Esophagus squamous epithelium (tissue), 5 donors: ENCODE data around the gene TBRG4. TPM values are rescaled to one million over a fixed set of nuclear protein-coding genes. Genes with fewer than 3 reads are reported as not detected.

Experiments used
- DNase-seq: peaks from one replicate; lab custom pipeline; 2025; lab: John Stamatoyannopoulos, UW
- H3K27ac ChIP-seq, 4 donors: fragments of 200-600 bp; sonication (generic); one replicate each; pipeline ENCODE4 v1.5.1; 2016 to 2019; ENCODE audit warnings: mild to moderate bottlenecking in 1 of 4
- H3K27me3 ChIP-seq, 4 donors: fragments of 200-600 bp; sonication (generic); 1 replicate in 3 of 4; 2 replicates in 1 of 4; pipeline versions ENCODE4 v1.5.1 to v1.6.0; 2017 to 2021; ENCODE audit warnings: antibody characterized with exemption in 1 of 4
- H3K36me3 ChIP-seq, 3 donors: fragments of 200-600 bp; sonication (generic); one replicate each; pipeline ENCODE4 v1.5.1; 2016 to 2019
- H3K4me1 ChIP-seq, 3 donors: fragments of 200-600 bp; sonication (generic); one replicate each; pipeline ENCODE4 v1.5.1; 2017 to 2019
- H3K4me3 ChIP-seq, 4 donors: fragments of 200-600 bp; sonication (generic); 1 replicate in 3 of 4; 2 replicates in 1 of 4; pipeline ENCODE4 v1.5.1; 2016 to 2019; ENCODE audit warnings: mild to moderate bottlenecking in 2 of 4, moderate library complexity in 1 of 4
- H3K9me3 ChIP-seq, 3 donors: fragments of 200-600 bp; sonication (generic); one replicate each; pipeline ENCODE4 v1.5.1; 2016 to 2019
- CTCF ChIP-seq, 6 experiments: fragments of 450-650 bp in 4 of 6; fragments of 200-600 bp in 2 of 6; sonication (generic) in 2 of 6; IDR thresholded peaks; one replicate each; pipeline ENCODE4 v1.5.1; 2016 to 2019; ENCODE audit warnings: antibody characterized with exemption in 6 of 6, mild to moderate bottlenecking in 4 of 6, moderate library complexity in 4 of 6
- POLR2A ChIP-seq, 4 donors: fragments of 450-650 bp; IDR thresholded peaks; one replicate each; pipeline ENCODE4 v1.6.1; 2017; ENCODE audit warnings: antibody characterized with exemption in 4 of 4, mild to moderate bottlenecking in 4 of 4, moderate library complexity in 3 of 4
- WGBS, 2 donors: methylation state at CpG; one replicate each; pipeline ENCODE4 v1.1.5; 2018; 5-methylcytosine and 5-hydroxymethylcytosine counted together
- intact Hi-C: fragments of 100-400 bp; cut with DNase I; formaldehyde crosslinking; loops from one replicate; pipeline ENCODE4 v1.15.0; 2022
- total RNA-seq, 4 donors: library from RNA; depleted of rRNA; stranded (reverse); fragments of >200 nt; gene quantifications; one replicate each; pipeline ENCODE4 v1.1.0, GENCODE V29; 2016
- donor health status: DM: yes; HTN: yes; CAD: no.

The TBRG4 gene
- total RNA-seq, 4 donors from 2014 or later = 52.9 to 79.5 (median 65.4) TPM

- Histone ChIP-seq H3K4me1 (peaks cover 0 to 12% (median 0%) of the 10 kb centered on the region in 3 donors), H3K36me3 (peaks cover 8 to 39% (median 9%) of the 10 kb centered on the region in 3 donors), H3K9me3 (no peaks in the 10 kb centered on the region), H3K27me3 (no peaks in the 10 kb centered on the region), H3K4me3 (no peak overlapping the region), H3K27ac (no peak overlapping the region)
- intact Hi-C loops = no loop called here
- TF ChIP-seq POLR2A (IDR thresholded peaks at IDR 0.05) = no peak
- no peak for TF ChIP-seq CTCF (IDR thresholded peaks at IDR 0.05)
- WGBS, 2 donors = 93 to 100% methylated on average over 3 of the region's 3 CpGs
- DNase-seq = no peak
Observed at GRCh38 chr7:45060295-45060694, 51.2 kb downstream of the TBRG4 start.

- intact Hi-C loops = no loop called here
Observed at GRCh38 chr7:45057878-45058277, 53.6 kb downstream of the TBRG4 start.

GRCh38 chr7:45055594-45056219 is 55.8 kb downstream of the TBRG4 start:
- no peak overlapping the region for H3K4me3 ChIP-seq
- no peak for DNase-seq
- H3K36me3 ChIP-seq = peaks cover 0 to 30% (median 2%) of the 10 kb centered on the region in 3 donors
- TF ChIP-seq CTCF (IDR thresholded peaks at IDR 0.05) (no peak), POLR2A (IDR thresholded peaks at IDR 0.05) (no peak)
- no peaks in the 10 kb centered on the region for H3K27me3 ChIP-seq
- 67 to 81% methylated on average over 5 of the region's 5 CpGs for WGBS, 2 donors
- no peak overlapping the region for H3K27ac ChIP-seq
- intact Hi-C loops = no loop called here
- H3K9me3 ChIP-seq = no peaks in the 10 kb centered on the region
- peaks cover 0 to 9% (median 0%) of the 10 kb centered on the region in 3 donors for H3K4me1 ChIP-seq

More at GRCh38 chr7:45057878-45058277, 53.6 kb downstream of the TBRG4 start:
- H3K4me1 ChIP-seq = peaks cover 0 to 12% (median 0%) of the 10 kb centered on the region in 3 donors
- H3K4me3 ChIP-seq = no peak overlapping the region
- no peak for DNase-seq
- no peaks in the 10 kb centered on the region for H3K27me3 ChIP-seq
- H3K36me3 ChIP-seq = peaks cover 0 to 27% (median 0%) of the 10 kb centered on the region in 3 donors
- H3K27ac ChIP-seq = no peak overlapping the region
- H3K9me3 ChIP-seq = no peaks in the 10 kb centered on the region
- TF ChIP-seq CTCF (IDR thresholded peaks at IDR 0.05) (no peak), POLR2A (IDR thresholded peaks at IDR 0.05) (no peak)
- 83 to 97% methylated on average over 5 of the region's 5 CpGs for WGBS, 2 donors

GRCh38 chr7:45055016-45055415 is 56.5 kb downstream of the TBRG4 start:
- no peak overlapping the region for H3K4me3 ChIP-seq
- no peaks in the 10 kb centered on the region for H3K27me3 ChIP-seq
- intact Hi-C loops = no loop called here
- TF ChIP-seq POLR2A (IDR thresholded peaks at IDR 0.05) (no peak), CTCF (IDR thresholded peaks at IDR 0.05) (no peak)
- no peaks in the 10 kb centered on the region for H3K9me3 ChIP-seq
- no peak overlapping the region for H3K27ac ChIP-seq
- peaks cover 0 to 9% (median 0%) of the 10 kb centered on the region in 3 donors for H3K4me1 ChIP-seq
- WGBS, 2 donors = 92% methylated on average over 5 of the region's 5 CpGs
- DNase-seq = no peak
- peaks cover 0 to 37% (median 5%) of the 10 kb centered on the region in 3 donors for H3K36me3 ChIP-seq

GRCh38 chr7:45054442-45054841 is 57.1 kb downstream of the TBRG4 start:
- H3K27ac ChIP-seq = no peak overlapping the region
- peaks cover 0 to 9% (median 0%) of the 10 kb centered on the region in 3 donors for H3K4me1 ChIP-seq
- no peaks in the 10 kb centered on the region for H3K9me3 ChIP-seq
- 82 to 91% methylated on average over 3 of the region's 3 CpGs for WGBS, 2 donors
- no peak for TF ChIP-seq POLR2A (IDR thresholded peaks at IDR 0.05)
- no peak for TF ChIP-seq CTCF (IDR thresholded peaks at IDR 0.05)
- no peaks in the 10 kb centered on the region for H3K27me3 ChIP-seq
- H3K4me3 ChIP-seq = no peak overlapping the region
- H3K36me3 ChIP-seq = peaks cover 0 to 39% (median 5%) of the 10 kb centered on the region in 3 donors
- no peak for DNase-seq
- intact Hi-C loops = no loop called here
